Large intestine (tissue), 12 donors: ENCODE measurements around the gene NXF3. TPM values are rescaled to one million over a fixed set of nuclear protein-coding genes. Genes with fewer than 3 reads are reported as not detected.
"Not testable (repeated sequence)": the region's sequence is repeated elsewhere in the genome, so short reads cannot be mapped to it uniquely, and the experiment has no call there.

Experiments
- DNase-seq, 2 donors: peaks; one replicate each; pipeline versions ENCODE4 v3.0.0 to v3.0.0-alpha.2; 2013
- H3K27ac ChIP-seq: one replicate; pipeline ENCODE4 v1.5.1; 2013; ENCODE audit warnings: low read length
- H3K27me3 ChIP-seq: 2 replicates; pipeline ENCODE4 v1.6.1; 2013; ENCODE audit warnings: low read length; ENCODE audit not compliant: control insufficient read depth, insufficient read depth
- H3K36me3 ChIP-seq: 2 replicates; pipeline ENCODE4 v1.6.1; 2013; ENCODE audit warnings: low read length; ENCODE audit not compliant: control insufficient read depth, insufficient read depth
- H3K4me1 ChIP-seq: one replicate; pipeline ENCODE4 v1.6.1; 2013; ENCODE audit warnings: low read length; ENCODE audit not compliant: control insufficient read depth, insufficient read depth
- H3K4me3 ChIP-seq: one replicate; pipeline ENCODE4 v1.5.1; 2013; ENCODE audit warnings: low read length
- H3K9me3 ChIP-seq: one replicate; pipeline ENCODE4 v1.6.1; 2013; ENCODE audit warnings: mild to moderate bottlenecking, low read depth, low read length, moderate library complexity; ENCODE audit not compliant: control insufficient read depth
- WGBS: methylation state at CpG from one replicate; pipeline ENCODE4 v1.1.5; 2013; ENCODE audit warnings: low lambda C conversion rate; ENCODE audit not compliant: insufficient coverage; 5-methylcytosine and 5-hydroxymethylcytosine counted together
- long read RNA-seq, 11 donors: transcript quantifications; one replicate each; lab custom pipeline, GENCODE V29; 2026
- polyA plus RNA-seq: library from polyadenylated mRNA; unstranded; fragments of 120-200 nt; gene quantifications from one replicate; pipeline ENCODE4 v1.2.1, GENCODE V29; 2013

The NXF3 gene, protein sequence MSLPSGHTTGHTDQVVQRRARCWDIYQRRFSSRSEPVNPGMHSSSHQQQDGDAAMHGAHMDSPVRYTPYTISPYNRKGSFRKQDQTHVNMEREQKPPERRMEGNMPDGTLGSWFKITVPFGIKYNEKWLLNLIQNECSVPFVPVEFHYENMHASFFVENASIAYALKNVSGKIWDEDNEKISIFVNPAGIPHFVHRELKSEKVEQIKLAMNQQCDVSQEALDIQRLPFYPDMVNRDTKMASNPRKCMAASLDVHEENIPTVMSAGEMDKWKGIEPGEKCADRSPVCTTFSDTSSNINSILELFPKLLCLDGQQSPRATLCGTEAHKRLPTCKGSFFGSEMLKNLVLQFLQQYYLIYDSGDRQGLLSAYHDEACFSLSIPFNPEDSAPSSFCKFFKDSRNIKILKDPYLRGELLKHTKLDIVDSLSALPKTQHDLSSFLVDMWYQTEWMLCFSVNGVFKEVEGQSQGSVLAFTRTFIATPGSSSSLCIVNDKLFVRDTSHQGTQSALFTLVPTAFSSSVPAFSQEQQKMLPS
- 0.52 TPM for polyA plus RNA-seq
- long read RNA-seq, donor 1, partial matches to known transcripts, result 6 of 57 reads
- long read RNA-seq, donor 1, other reads (novel, unspliced or antisense), result 51 of 57 reads
- long read RNA-seq, donor 2, result 0 reads
- long read RNA-seq, donor 3, partial matches to known transcripts, result 28 of 28 reads
- long read RNA-seq, donor 3, other reads (novel, unspliced or antisense), result 0 of 28 reads
- long read RNA-seq, donor 4, result 0 reads
- long read RNA-seq, donor 5, result 0 reads
- long read RNA-seq, donor 6, partial matches to known transcripts, result 14 of 14 reads
- long read RNA-seq, donor 6, other reads (novel, unspliced or antisense), result 0 of 14 reads
- long read RNA-seq, donor 7, partial matches to known transcripts, result 75 of 75 reads
- long read RNA-seq, donor 7, other reads (novel, unspliced or antisense), result 0 of 75 reads
- long read RNA-seq, donor 8, result 0 reads
- long read RNA-seq, donor 9, result 0 reads
- long read RNA-seq, donor 10, result 0 reads
- long read RNA-seq, donor 11, partial matches to known transcripts, result 95 of 103 reads
- long read RNA-seq, donor 11, other reads (novel, unspliced or antisense), result 8 of 103 reads

DNA sequence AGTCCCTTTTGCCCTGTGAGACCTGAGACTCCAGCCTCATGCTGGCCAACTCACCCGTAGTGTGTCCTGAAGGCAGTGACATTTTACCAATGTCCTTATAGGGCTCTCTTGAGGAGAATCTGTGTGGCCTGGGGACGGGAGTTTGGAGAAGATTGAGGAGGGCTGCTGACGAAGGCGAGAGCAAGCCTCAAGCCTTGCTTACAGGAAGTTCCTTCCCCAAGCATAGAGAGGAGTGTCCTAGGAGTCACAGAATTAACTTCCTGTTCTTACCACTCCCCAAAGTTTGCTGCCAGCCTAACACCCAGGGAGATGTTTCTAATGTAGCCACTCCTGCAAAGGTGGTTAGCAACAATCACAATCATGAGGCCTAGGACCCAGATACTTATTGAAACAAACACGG, at the start of gene NXF3:
Gene NXF3 (minus strand): TSS at position 202 of the 400 bp plus-strand sequence. CDS start 120 bp downstream, at position 82.
- Histone ChIP-seq H3K27me3 (no peaks in the 10 kb centered on the region), H3K27ac (no peak within 1 kb of the TSS)
- no CpG with 5 or more reads among the region's 5 CpGs for WGBS

DNA sequence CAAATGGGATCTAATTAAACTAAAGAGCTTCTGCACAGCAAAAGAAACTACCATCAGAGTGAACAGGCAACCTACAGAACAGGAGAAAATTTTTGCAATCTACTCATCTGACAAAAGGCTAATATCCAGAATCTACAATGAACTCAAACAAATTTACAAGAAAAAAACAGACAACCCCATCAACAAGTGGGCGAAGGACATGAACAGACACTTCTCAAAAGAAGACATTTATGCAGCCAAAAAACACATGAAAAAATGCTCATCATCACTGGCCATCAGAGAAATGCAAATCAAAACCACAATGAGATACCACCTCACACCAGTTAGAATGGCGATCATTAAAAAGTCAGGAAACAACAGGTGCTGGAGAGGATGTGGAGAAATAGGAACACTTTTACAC, 43.6 kb upstream of the NXF3 start:
- not testable (repeated sequence) for H3K27ac ChIP-seq, DNase-seq, H3K4me1 ChIP-seq, H3K4me3 ChIP-seq, H3K36me3 ChIP-seq, H3K27me3 ChIP-seq, H3K9me3 ChIP-seq
- no CpG with 5 or more reads among the region's 2 CpGs for WGBS

More for the DNA sequence above, at the start of gene NXF3:
- Histone ChIP-seq H3K4me3 (no peak within 1 kb of the TSS), H3K4me1 (peaks cover 3% of the 10 kb centered on the region), H3K9me3 (no peaks in the 10 kb centered on the region), H3K36me3 (no peaks in the 10 kb centered on the region)
- DNase-seq, result no peak

DNA sequence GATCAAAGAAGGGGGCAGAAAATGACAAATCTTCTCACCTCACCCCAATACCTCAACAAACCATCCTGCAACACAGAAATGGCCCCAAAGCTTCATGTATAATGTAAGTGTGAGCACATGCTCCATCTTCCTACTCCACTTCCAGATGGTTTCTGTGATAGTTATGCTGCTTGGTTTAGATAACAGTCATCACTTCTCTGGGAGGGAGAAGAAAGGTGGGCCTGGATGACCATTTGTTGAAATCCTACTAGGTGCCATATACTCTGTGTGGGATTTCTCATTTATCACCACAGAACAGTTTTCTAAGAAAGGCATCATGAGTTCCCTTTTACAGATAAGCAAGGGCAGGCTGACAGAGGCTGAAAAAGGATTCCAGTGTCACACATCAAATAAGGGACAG, 31.3 kb upstream of the NXF3 start:
- Histone ChIP-seq H3K4me3 (no peak overlapping the region), H3K36me3 (no peaks in the 10 kb centered on the region), H3K9me3 (no peaks in the 10 kb centered on the region), H3K27me3 (no peaks in the 10 kb centered on the region), H3K4me1 (no peaks in the 10 kb centered on the region), H3K27ac (no peak overlapping the region)
- no peak for DNase-seq

DNA sequence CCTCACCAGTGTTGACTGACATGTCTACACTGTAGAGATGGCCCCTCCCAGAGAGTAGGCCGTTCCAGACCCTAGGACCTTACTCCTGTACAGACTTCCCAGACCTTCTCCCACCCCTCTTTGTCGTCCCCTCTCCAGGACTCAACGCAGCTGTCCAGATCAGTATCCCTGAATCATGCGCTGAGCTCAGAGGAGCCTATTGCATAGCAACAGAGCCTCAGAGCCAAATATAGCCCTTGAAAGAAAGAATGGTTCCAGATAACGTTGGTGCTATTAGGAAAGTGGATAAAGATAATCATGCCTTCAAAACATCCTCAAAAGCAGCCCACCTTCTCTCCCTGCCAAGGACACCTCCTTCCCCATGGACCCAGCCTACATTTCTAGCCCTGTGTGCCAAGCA, 27.8 kb upstream of the NXF3 start:
- Histone ChIP-seq H3K27ac (no peak overlapping the region), H3K4me1 (no peaks in the 10 kb centered on the region), H3K9me3 (no peaks in the 10 kb centered on the region), H3K4me3 (no peak overlapping the region), H3K36me3 (no peaks in the 10 kb centered on the region), H3K27me3 (no peaks in the 10 kb centered on the region)
- no CpG with 5 or more reads among the region's 5 CpGs for WGBS
- DNase-seq, result no peak

DNA sequence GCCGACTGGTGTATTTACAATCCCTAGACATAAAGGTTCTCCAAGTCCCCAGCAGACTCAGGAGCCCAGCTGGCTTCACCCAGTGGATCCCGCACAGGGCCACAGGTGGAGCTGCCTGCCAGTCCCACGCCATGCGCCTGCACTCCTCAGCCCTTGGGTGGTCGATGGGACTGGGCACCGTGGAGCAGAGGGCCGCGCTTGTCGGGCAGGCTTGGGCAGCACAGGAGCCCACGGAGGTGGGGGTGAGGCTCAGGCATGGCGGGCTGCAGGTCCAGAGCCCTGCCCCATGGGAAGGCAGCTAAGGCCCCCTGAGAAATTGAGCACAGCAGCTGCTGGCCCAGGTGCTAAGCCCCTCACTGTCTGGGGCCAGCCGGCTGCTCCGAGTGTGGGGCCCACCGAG, 24.0 kb upstream of the NXF3 start:
- not testable (repeated sequence) for H3K4me3 ChIP-seq, H3K27ac ChIP-seq, H3K27me3 ChIP-seq, H3K4me1 ChIP-seq, H3K36me3 ChIP-seq, H3K9me3 ChIP-seq, DNase-seq
- no CpG with 5 or more reads among the region's 14 CpGs for WGBS

DNA sequence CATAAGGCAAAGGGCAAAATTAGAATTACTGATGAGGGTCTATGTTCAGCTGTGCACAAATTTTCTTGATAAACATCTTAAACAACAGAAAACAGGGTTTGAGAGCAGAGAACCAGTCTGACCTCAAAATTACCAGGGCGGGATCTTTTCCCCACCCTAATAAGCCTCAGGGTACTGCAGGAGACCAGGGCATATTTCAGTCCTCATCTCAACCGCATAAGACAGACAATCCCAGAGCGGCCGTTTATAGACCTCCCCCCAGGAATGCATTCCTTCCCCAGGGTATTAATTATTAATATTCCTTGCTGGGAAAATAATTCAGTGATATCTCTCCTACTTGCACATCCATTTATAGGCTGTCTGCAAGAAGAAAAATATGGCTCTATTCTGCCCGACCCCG, 16.6 kb upstream of the NXF3 start:
- H3K27ac ChIP-seq, H3K9me3 ChIP-seq, H3K4me1 ChIP-seq, H3K4me3 ChIP-seq, DNase-seq, H3K36me3 ChIP-seq, H3K27me3 ChIP-seq: not testable (repeated sequence)
- WGBS, result no CpG with 5 or more reads among the region's 6 CpGs

DNA sequence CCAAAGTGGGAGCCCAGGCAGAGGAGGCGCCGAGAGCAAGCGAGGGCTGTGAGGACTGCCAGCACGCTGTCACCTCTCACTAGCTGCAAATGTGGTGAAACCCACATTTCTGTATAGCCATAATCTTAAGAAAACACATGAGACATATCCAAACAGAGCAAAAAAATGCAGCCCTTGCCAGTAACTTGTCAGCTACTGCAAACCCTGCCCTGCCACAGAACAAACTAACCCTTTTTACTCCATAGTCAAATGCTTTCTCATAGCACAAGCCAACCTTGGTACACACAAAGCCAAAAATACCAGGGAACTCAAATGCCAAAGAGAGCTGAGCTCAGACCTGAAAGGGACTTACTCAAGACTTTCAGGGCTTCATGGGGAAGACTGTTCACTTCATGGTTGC, 14.9 kb upstream of the NXF3 start:
- no peaks in the 10 kb centered on the region for H3K4me1 ChIP-seq
- WGBS, result no CpG with 5 or more reads among the region's 4 CpGs
- H3K36me3 ChIP-seq, result no peaks in the 10 kb centered on the region
- H3K27me3 ChIP-seq, result no peaks in the 10 kb centered on the region
- peaks cover 9% of the 10 kb centered on the region for H3K9me3 ChIP-seq
- no peak overlapping the region for H3K4me3 ChIP-seq
- DNase-seq, result no peak
- H3K27ac ChIP-seq, result no peak overlapping the region

DNA sequence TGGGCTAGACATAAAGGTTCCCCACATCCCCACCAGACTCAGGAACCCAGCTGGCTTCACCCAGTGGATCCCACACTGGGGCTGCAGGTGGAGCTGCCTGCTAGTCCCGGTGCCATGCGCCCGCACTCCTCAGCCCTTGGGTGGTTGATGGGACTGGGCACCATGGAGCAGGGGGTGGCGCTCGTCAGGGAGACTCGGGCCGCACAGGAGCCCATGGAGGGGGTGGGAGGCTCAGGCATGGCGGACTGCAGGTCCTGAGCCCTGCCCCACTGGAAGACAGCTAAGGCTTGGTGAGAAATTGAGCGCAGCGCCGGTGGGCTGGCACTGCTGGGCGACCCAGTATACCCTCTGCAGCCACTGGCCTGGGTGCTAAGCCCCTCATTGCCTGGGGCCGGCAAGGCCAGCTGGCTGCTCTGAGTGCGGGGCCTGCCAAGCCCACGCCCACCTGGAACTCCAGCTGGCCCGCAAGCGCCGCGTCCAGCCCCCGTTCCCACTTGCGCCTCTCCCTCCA, 14.3 kb upstream of the NXF3 start:
- H3K4me1 ChIP-seq, DNase-seq, H3K4me3 ChIP-seq, H3K27me3 ChIP-seq, H3K36me3 ChIP-seq, H3K27ac ChIP-seq, H3K9me3 ChIP-seq: not testable (repeated sequence)
- WGBS, result no CpG with 5 or more reads among the region's 21 CpGs

DNA sequence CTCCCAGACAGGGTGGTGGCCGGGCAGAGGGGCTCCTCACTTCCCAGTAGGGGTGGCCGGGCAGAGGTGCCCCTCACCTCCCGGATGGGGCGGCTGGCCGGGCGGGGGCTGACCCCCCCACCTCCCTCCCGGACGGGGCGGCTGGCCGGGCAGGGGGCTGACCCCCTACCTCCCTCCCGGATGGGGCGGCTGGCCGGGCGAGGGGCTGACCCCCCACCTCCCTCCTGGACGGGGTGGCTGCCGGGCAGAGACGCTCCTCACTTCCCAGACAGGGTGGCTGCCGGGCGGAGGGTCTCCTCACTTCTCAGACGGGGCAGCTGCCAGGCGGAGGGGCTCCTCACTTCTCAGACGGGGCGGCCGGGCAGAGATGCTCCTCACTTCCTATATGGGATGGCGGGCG, 11.4 kb upstream of the NXF3 start:
- not testable (repeated sequence) for H3K4me1 ChIP-seq, H3K27ac ChIP-seq
- WGBS, result no CpG with 5 or more reads among the region's 26 CpGs

DNA sequence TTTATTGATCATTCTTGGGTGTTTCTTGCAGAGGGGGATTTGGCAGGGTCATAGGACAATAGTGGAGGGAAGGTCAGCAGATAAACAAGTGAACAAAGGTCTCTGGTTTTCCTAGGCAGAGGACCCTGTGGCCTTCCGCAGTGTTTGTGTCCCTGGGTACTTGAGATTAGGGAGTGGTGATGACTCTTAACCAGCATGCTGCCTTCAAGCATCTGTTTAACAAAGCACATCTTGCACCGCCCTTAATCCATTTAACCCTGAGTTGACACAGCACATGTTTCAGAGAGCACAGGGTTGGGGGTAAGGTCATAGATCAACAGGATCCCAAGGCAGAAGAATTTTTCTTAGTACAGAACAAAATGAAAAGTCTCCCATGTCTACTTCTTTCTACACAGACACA, 10.9 kb upstream of the NXF3 start:
- not testable (repeated sequence) for H3K27me3 ChIP-seq, H3K9me3 ChIP-seq, H3K4me3 ChIP-seq, DNase-seq, H3K27ac ChIP-seq, H3K36me3 ChIP-seq, H3K4me1 ChIP-seq
- no CpG with 5 or more reads among the region's 2 CpGs for WGBS

More for the DNA sequence above, 11.4 kb upstream of the NXF3 start:
- not testable (repeated sequence) for DNase-seq, H3K4me3 ChIP-seq, H3K9me3 ChIP-seq, H3K36me3 ChIP-seq, H3K27me3 ChIP-seq
